Measurements from ENCODE around the gene SOX6.

DNA sequence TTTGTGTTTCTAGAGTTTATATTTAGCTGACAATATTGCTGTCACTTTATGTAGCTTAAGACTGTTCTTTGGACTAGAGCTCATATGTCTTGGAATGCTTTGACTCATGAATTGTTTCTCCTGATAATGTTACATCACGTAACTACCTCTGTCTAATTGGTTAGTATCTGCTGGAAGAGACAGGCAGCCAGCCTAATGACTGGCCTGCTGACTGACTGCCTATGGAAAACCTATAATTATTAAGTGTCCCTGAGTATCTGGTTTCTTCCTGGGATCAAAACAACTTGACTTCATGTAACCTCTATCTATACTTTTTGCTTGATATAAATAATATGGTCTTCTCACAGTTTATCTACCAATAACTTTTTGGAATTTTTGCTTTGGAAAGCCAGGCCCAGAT is 9.4 kb downstream of the SOX6 start:
- TF ChIP-seq, protein P1, sequence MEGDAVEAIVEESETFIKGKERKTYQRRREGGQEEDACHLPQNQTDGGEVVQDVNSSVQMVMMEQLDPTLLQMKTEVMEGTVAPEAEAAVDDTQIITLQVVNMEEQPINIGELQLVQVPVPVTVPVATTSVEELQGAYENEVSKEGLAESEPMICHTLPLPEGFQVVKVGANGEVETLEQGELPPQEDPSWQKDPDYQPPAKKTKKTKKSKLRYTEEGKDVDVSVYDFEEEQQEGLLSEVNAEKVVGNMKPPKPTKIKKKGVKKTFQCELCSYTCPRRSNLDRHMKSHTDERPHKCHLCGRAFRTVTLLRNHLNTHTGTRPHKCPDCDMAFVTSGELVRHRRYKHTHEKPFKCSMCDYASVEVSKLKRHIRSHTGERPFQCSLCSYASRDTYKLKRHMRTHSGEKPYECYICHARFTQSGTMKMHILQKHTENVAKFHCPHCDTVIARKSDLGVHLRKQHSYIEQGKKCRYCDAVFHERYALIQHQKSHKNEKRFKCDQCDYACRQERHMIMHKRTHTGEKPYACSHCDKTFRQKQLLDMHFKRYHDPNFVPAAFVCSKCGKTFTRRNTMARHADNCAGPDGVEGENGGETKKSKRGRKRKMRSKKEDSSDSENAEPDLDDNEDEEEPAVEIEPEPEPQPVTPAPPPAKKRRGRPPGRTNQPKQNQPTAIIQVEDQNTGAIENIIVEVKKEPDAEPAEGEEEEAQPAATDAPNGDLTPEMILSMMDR (IDR thresholded peaks at IDR 0.05), result no peak
- TF ChIP-seq, protein P2, sequence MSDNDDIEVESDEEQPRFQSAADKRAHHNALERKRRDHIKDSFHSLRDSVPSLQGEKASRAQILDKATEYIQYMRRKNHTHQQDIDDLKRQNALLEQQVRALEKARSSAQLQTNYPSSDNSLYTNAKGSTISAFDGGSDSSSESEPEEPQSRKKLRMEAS (IDR thresholded peaks at IDR 0.05; ENCODE audit: low read depth), result no peak
- TF ChIP-seq EZH2phosphoT487 (IDR thresholded peaks at IDR 0.05; ENCODE audit: borderline replicate concordance, low read depth), result no peak
- TF ChIP-seq RCOR1 (IDR thresholded peaks at IDR 0.05; ENCODE audit: low read length), result no peak
- no peak for TF ChIP-seq RFX5 (IDR thresholded peaks at IDR 0.05; ENCODE audit: low read length)
- TF ChIP-seq EP300 (IDR thresholded peaks at IDR 0.05; ENCODE audit: borderline replicate concordance in 1 of 2, low read depth in 1 of 2, low read length in 1 of 2), result no peak
- no peak for TF ChIP-seq TAF1 (IDR thresholded peaks at IDR 0.05; ENCODE audit: borderline replicate concordance, low read depth, low read length)
- no peak for TF ChIP-seq FOXJ3 (CRISPR knock-in tag; IDR thresholded peaks at IDR 0.05)
- TF ChIP-seq, protein P3, sequence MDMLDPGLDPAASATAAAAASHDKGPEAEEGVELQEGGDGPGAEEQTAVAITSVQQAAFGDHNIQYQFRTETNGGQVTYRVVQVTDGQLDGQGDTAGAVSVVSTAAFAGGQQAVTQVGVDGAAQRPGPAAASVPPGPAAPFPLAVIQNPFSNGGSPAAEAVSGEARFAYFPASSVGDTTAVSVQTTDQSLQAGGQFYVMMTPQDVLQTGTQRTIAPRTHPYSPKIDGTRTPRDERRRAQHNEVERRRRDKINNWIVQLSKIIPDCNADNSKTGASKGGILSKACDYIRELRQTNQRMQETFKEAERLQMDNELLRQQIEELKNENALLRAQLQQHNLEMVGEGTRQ (IDR thresholded peaks at IDR 0.05; ENCODE audit: borderline replicate concordance, low read depth, low read length), result no peak
- TF ChIP-seq SMC3 (IDR thresholded peaks at IDR 0.05; ENCODE audit: low read depth, low read length), result no peak
- no peak for TF ChIP-seq MXI1 (IDR thresholded peaks at IDR 0.05; ENCODE audit: low read depth, low read length)
- no peak for TF ChIP-seq RAD21 (IDR thresholded peaks at IDR 0.05; ENCODE audit: low read length)
- TF ChIP-seq, protein P4, sequence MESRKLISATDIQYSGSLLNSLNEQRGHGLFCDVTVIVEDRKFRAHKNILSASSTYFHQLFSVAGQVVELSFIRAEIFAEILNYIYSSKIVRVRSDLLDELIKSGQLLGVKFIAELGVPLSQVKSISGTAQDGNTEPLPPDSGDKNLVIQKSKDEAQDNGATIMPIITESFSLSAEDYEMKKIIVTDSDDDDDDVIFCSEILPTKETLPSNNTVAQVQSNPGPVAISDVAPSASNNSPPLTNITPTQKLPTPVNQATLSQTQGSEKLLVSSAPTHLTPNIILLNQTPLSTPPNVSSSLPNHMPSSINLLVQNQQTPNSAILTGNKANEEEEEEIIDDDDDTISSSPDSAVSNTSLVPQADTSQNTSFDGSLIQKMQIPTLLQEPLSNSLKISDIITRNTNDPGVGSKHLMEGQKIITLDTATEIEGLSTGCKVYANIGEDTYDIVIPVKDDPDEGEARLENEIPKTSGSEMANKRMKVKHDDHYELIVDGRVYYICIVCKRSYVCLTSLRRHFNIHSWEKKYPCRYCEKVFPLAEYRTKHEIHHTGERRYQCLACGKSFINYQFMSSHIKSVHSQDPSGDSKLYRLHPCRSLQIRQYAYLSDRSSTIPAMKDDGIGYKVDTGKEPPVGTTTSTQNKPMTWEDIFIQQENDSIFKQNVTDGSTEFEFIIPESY (IDR thresholded peaks at IDR 0.05; ENCODE audit: borderline replicate concordance, low read depth), result no peak
- TF ChIP-seq SIN3A (IDR thresholded peaks at IDR 0.05; ENCODE audit: borderline replicate concordance, low read depth, low read length), result no peak

Measured in SK-N-SH (cell line).